Measurements from ENCODE around the gene MRPL37.

The MRPL37 gene

GRCh38 chr1:54186056-54186455, 13.9 kb upstream of the MRPL37 start:
- Histone ChIP-seq H2BK15ac (ENCODE audit: low read depth, poor library complexity, severe bottlenecking) (no peak overlapping the region), H2BK12ac (ENCODE audit: low read length in 2 of 2) (no peak overlapping the region), H3K79me1 (replicated peaks; ENCODE audit: low read length, poor library complexity, severe bottlenecking) (no peaks in the 10 kb centered on the region), H2AFZ (ENCODE audit: low read depth, low read length) (no peak overlapping the region), H3K9me3 (ENCODE audit: control insufficient read depth, low read length) (no peaks in the 10 kb centered on the region), H2BK120ac (ENCODE audit: low read depth, low read length) (no peak overlapping the region), H3K27me3 (ENCODE audit: control insufficient read depth in 1 of 2, insufficient read depth in 1 of 2, low read length in 2 of 2) (no peaks in the 10 kb centered on the region), H3K27ac (ENCODE audit: low read length, poor library complexity, severe bottlenecking) (no peak overlapping the region), H3K23ac (ENCODE audit: low read length in 2 of 2) (no peak overlapping the region), H3K4ac (ENCODE audit: low read depth in 1 of 2, low read length in 2 of 2) (no peak overlapping the region), H3K9ac (ENCODE audit: low read length) (no peak overlapping the region), H3K14ac (ENCODE audit: low read length in 2 of 2) (no peak overlapping the region), H3K18ac (ENCODE audit: low read depth in 1 of 2, low read length in 2 of 2) (no peak overlapping the region), H3K4me3 (ENCODE audit: insufficient read depth in 1 of 2, low read depth in 1 of 2, low read length in 2 of 2) (no peak overlapping the region), H2BK5ac (ENCODE audit: low read depth, low read length, poor library complexity, severe bottlenecking) (no peak overlapping the region), H3K4me2 (ENCODE audit: low read length, poor library complexity, severe bottlenecking) (no peak overlapping the region), H2AK5ac (ENCODE audit: low read length, severe bottlenecking) (no peak overlapping the region), H4K8ac (ENCODE audit: low read length) (no peak overlapping the region), H3K4me1 (ENCODE audit: control insufficient read depth, insufficient read depth, low read depth, low read length) (no peaks in the 10 kb centered on the region), H3K36me3 (ENCODE audit: control insufficient read depth in 1 of 2, insufficient read depth in 2 of 2, low read depth in 1 of 2, low read length in 2 of 2) (peaks cover 11 to 36% of the 10 kb centered on the region in 2 experiments), H4K91ac (ENCODE audit: low read length) (no peak overlapping the region)
- 96% methylated on average over 3 of the region's 3 CpGs for WGBS
- DNase-seq, result no peak

GRCh38 chr1:54188291-54188690, 11.7 kb upstream of the MRPL37 start:
- no peaks in the 10 kb centered on the region for H3K9me3 ChIP-seq (ENCODE audit: control insufficient read depth, low read length)
- H3K4me2 ChIP-seq (ENCODE audit: low read length, poor library complexity, severe bottlenecking), result no peak overlapping the region
- no peak overlapping the region for H2AK5ac ChIP-seq (ENCODE audit: low read length, severe bottlenecking)
- H2BK5ac ChIP-seq (ENCODE audit: low read depth, low read length, poor library complexity, severe bottlenecking), result no peak overlapping the region
- DNase-seq, result no peak
- no peak overlapping the region for H3K4me3 ChIP-seq (ENCODE audit: insufficient read depth in 1 of 2, low read depth in 1 of 2, low read length in 2 of 2)
- no peak overlapping the region for H3K9ac ChIP-seq (ENCODE audit: low read length)
- no peaks in the 10 kb centered on the region for H3K27me3 ChIP-seq (ENCODE audit: control insufficient read depth in 1 of 2, insufficient read depth in 1 of 2, low read length in 2 of 2)
- no peak overlapping the region for H4K8ac ChIP-seq (ENCODE audit: low read length)
- H3K79me1 ChIP-seq (replicated peaks; ENCODE audit: low read length, poor library complexity, severe bottlenecking), result no peaks in the 10 kb centered on the region
- WGBS, result 77% methylated on average over 1 of the region's 1 CpG
- no peak overlapping the region for H2AFZ ChIP-seq (ENCODE audit: low read depth, low read length)
- H2BK120ac ChIP-seq (ENCODE audit: low read depth, low read length), result no peak overlapping the region
- no peak overlapping the region for H3K23ac ChIP-seq (ENCODE audit: low read length in 2 of 2)
- H2BK15ac ChIP-seq (ENCODE audit: low read depth, poor library complexity, severe bottlenecking), result peak overlapping the region; percentile 18
- no peaks in the 10 kb centered on the region for H3K4me1 ChIP-seq (ENCODE audit: control insufficient read depth, insufficient read depth, low read depth, low read length)
- H3K14ac ChIP-seq (ENCODE audit: low read length in 2 of 2), result no peak overlapping the region
- H3K4ac ChIP-seq (ENCODE audit: low read depth in 1 of 2, low read length in 2 of 2), result no peak overlapping the region
- no peak overlapping the region for H3K27ac ChIP-seq (ENCODE audit: low read length, poor library complexity, severe bottlenecking)
- peaks cover 11 to 54% of the 10 kb centered on the region in 2 experiments for H3K36me3 ChIP-seq (ENCODE audit: control insufficient read depth in 1 of 2, insufficient read depth in 2 of 2, low read depth in 1 of 2, low read length in 2 of 2)
- H2BK12ac ChIP-seq (ENCODE audit: low read length in 2 of 2), result no peak overlapping the region
- no peak overlapping the region for H3K18ac ChIP-seq (ENCODE audit: low read depth in 1 of 2, low read length in 2 of 2)
- H4K91ac ChIP-seq (ENCODE audit: low read length), result no peak overlapping the region

- H3K9ac ChIP-seq (ENCODE audit: low read length), result no peak overlapping the region
- peaks cover 16 to 69% of the 10 kb centered on the region in 2 experiments for H3K36me3 ChIP-seq (ENCODE audit: control insufficient read depth in 1 of 2, insufficient read depth in 2 of 2, low read depth in 1 of 2, low read length in 2 of 2)
- H2AFZ ChIP-seq (ENCODE audit: low read depth, low read length), result no peak overlapping the region
- no peak overlapping the region for H2BK12ac ChIP-seq (ENCODE audit: low read length in 2 of 2)
- H3K4me2 ChIP-seq (ENCODE audit: low read length, poor library complexity, severe bottlenecking), result no peak overlapping the region
- H3K27ac ChIP-seq (ENCODE audit: low read length, poor library complexity, severe bottlenecking), result no peak overlapping the region
- H2BK5ac ChIP-seq (ENCODE audit: low read depth, low read length, poor library complexity, severe bottlenecking), result no peak overlapping the region
- H3K4me1 ChIP-seq (ENCODE audit: control insufficient read depth, insufficient read depth, low read depth, low read length), result no peaks in the 10 kb centered on the region
- no peak overlapping the region for H3K18ac ChIP-seq (ENCODE audit: low read depth in 1 of 2, low read length in 2 of 2)
- no peaks in the 10 kb centered on the region for H3K9me3 ChIP-seq (ENCODE audit: control insufficient read depth, low read length)
- no peaks in the 10 kb centered on the region for H3K27me3 ChIP-seq (ENCODE audit: control insufficient read depth in 1 of 2, insufficient read depth in 1 of 2, low read length in 2 of 2)
- no peak overlapping the region for H4K91ac ChIP-seq (ENCODE audit: low read length)
- H3K23ac ChIP-seq (ENCODE audit: low read length in 2 of 2), result no peak overlapping the region
- no peak overlapping the region for H2BK15ac ChIP-seq (ENCODE audit: low read depth, poor library complexity, severe bottlenecking)
- no peak overlapping the region for H3K4me3 ChIP-seq (ENCODE audit: insufficient read depth in 1 of 2, low read depth in 1 of 2, low read length in 2 of 2)
- H3K14ac ChIP-seq (ENCODE audit: low read length in 2 of 2), result no peak overlapping the region
- H4K8ac ChIP-seq (ENCODE audit: low read length), result no peak overlapping the region
- WGBS, result 96% methylated on average over 9 of the region's 9 CpGs
- H3K79me1 ChIP-seq (replicated peaks; ENCODE audit: low read length, poor library complexity, severe bottlenecking), result no peaks in the 10 kb centered on the region
- no peak overlapping the region for H3K4ac ChIP-seq (ENCODE audit: low read depth in 1 of 2, low read length in 2 of 2)
- no peak overlapping the region for H2AK5ac ChIP-seq (ENCODE audit: low read length, severe bottlenecking)
- DNase-seq, result no peak
- H2BK120ac ChIP-seq (ENCODE audit: low read depth, low read length), result no peak overlapping the region
These were observed 9.4 kb upstream of the MRPL37 start for GRCh38 chr1:54190526-54190925.

- H2AFZ ChIP-seq (ENCODE audit: low read depth, low read length), result no peak overlapping the region
These were observed 8.4 kb upstream of the MRPL37 start for GRCh38 chr1:54191525-54191924.

More at GRCh38 chr1:54191525-54191924, 8.4 kb upstream of the MRPL37 start:
- Histone ChIP-seq H2BK120ac (ENCODE audit: low read depth, low read length) (no peak overlapping the region), H2BK5ac (ENCODE audit: low read depth, low read length, poor library complexity, severe bottlenecking) (no peak overlapping the region), H3K18ac (ENCODE audit: low read depth in 1 of 2, low read length in 2 of 2) (no peak overlapping the region), H4K91ac (ENCODE audit: low read length) (no peak overlapping the region), H2AK5ac (ENCODE audit: low read length, severe bottlenecking) (no peak overlapping the region), H3K9me3 (ENCODE audit: control insufficient read depth, low read length) (no peaks in the 10 kb centered on the region), H3K4ac (ENCODE audit: low read depth in 1 of 2, low read length in 2 of 2) (no peak overlapping the region), H4K8ac (ENCODE audit: low read length) (no peak overlapping the region), H2BK15ac (ENCODE audit: low read depth, poor library complexity, severe bottlenecking) (no peak overlapping the region), H3K27me3 (ENCODE audit: control insufficient read depth in 1 of 2, insufficient read depth in 1 of 2, low read length in 2 of 2) (no peaks in the 10 kb centered on the region), H3K14ac (ENCODE audit: low read length in 2 of 2) (no peak overlapping the region), H3K4me1 (ENCODE audit: control insufficient read depth, insufficient read depth, low read depth, low read length) (no peaks in the 10 kb centered on the region), H3K4me2 (ENCODE audit: low read length, poor library complexity, severe bottlenecking) (no peak overlapping the region), H3K79me1 (replicated peaks; ENCODE audit: low read length, poor library complexity, severe bottlenecking) (no peaks in the 10 kb centered on the region), H3K36me3 (ENCODE audit: control insufficient read depth in 1 of 2, insufficient read depth in 2 of 2, low read depth in 1 of 2, low read length in 2 of 2) (peaks cover 18 to 65% of the 10 kb centered on the region in 2 experiments), H3K27ac (ENCODE audit: low read length, poor library complexity, severe bottlenecking) (no peak overlapping the region), H2BK12ac (ENCODE audit: low read length in 2 of 2) (no peak overlapping the region), H3K4me3 (ENCODE audit: insufficient read depth in 1 of 2, low read depth in 1 of 2, low read length in 2 of 2) (no peak overlapping the region), H3K9ac (ENCODE audit: low read length) (no peak overlapping the region), H3K23ac (ENCODE audit: low read length in 2 of 2) (peak overlapping the region in 1 of 2 experiments; percentile 28)
- WGBS, result 100% methylated on average over 1 of the region's 1 CpG
- no peak for DNase-seq
